H1 (cell line): ENCODE data around the gene PDE2A. TPM values are rescaled to one million over a fixed set of nuclear protein-coding genes. Genes with fewer than 3 reads are reported as not detected.

Experiments
- CTCF ChIA-PET: fragments of 300-600 bp; sonication (Branson Sonifier 250); formaldehyde crosslinking; loops from one replicate; lab custom pipeline; 2021; ENCODE audit not compliant: partially characterized antibody; lab: Charles Lee
- POLR2A ChIA-PET: fragments of 300-600 bp; sonication (Branson Sonifier 250); formaldehyde crosslinking; loops from one replicate; lab custom pipeline; 2021; ENCODE audit warnings: inconsistent platforms; ENCODE audit not compliant: partially characterized antibody; lab: Charles Lee
- DNase-seq, 2 experiments: peaks; one replicate each; pipeline versions ENCODE4 v3.0.0 to v3.0.0-alpha.2; 2010 to 2022; ENCODE audit warnings: low spot score in 2 of 2, low read depth in 1 of 2, mixed read lengths in 1 of 2
- FAIRE-seq: peaks from 2 replicates; lab custom pipeline; 2011; peaks lifted over from hg19 to GRCh38; lab: Jason Lieb, UNC
- H2AFZ ChIP-seq: 2 replicates; pipeline ENCODE4 v1.8.1; 2012; ENCODE audit warnings: low read length, inconsistent platforms
- H2AK5ac ChIP-seq: 2 replicates; pipeline ENCODE4 v1.6.1; 2013; ENCODE audit warnings: low read depth, low read length
- H2BK120ac ChIP-seq: replicated peaks from 2 replicates; pipeline ENCODE3; 2013; ENCODE audit warnings: low read depth, low read length, inconsistent platforms
- H2BK12ac ChIP-seq: 2 replicates; pipeline ENCODE4 v1.6.1; 2013; ENCODE audit warnings: low read depth, low read length
- H2BK15ac ChIP-seq: 2 replicates; pipeline ENCODE4 v1.6.1; 2013; ENCODE audit warnings: low read length
- H2BK20ac ChIP-seq: 2 replicates; pipeline ENCODE4 v1.6.1; 2013; ENCODE audit warnings: low read length
- H2BK5ac ChIP-seq: 2 replicates; pipeline ENCODE4 v1.6.1; 2013; ENCODE audit warnings: low read depth, low read length
- H3K14ac ChIP-seq: 2 replicates; pipeline ENCODE4 v1.6.1; 2013; ENCODE audit warnings: inconsistent platforms; ENCODE audit not compliant: insufficient read length
- H3K18ac ChIP-seq: 2 replicates; pipeline ENCODE4 v1.6.1; 2013; ENCODE audit warnings: low read length; ENCODE audit errors: extremely low read depth
- H3K23ac ChIP-seq: 2 replicates; pipeline ENCODE4 v1.6.1; 2013; ENCODE audit warnings: inconsistent platforms; ENCODE audit not compliant: insufficient read length
- H3K23me2 ChIP-seq: 2 replicates; pipeline ENCODE4 v1.6.1; 2013; ENCODE audit warnings: low read depth, low read length
- H3K27ac ChIP-seq: 2 replicates; pipeline ENCODE4 v1.6.1; 2011; ENCODE audit warnings: low read depth, low read length, inconsistent platforms
- H3K27me3 ChIP-seq, 4 experiments: replicated peaks in 1 of 4; 1 replicate in 1 of 4; 2 replicates in 3 of 4; pipeline versions ENCODE4 v1.6.1 to v1.8.1; 2011 to 2013; ENCODE audit warnings: low read length in 3 of 4, mild to moderate bottlenecking in 3 of 4, inconsistent platforms in 2 of 4, mixed read lengths in 2 of 4, moderate library complexity in 1 of 4; ENCODE audit not compliant: control insufficient read depth in 3 of 4, insufficient read depth in 3 of 4; ENCODE audit errors: extremely low read depth in 1 of 4
- H3K36me3 ChIP-seq, 4 experiments: 2 replicates each; pipeline versions ENCODE4 v1.6.1 to v1.8.1; 2011 to 2013; ENCODE audit warnings: mild to moderate bottlenecking in 4 of 4, low read length in 3 of 4, moderate library complexity in 2 of 4, control low read depth in 1 of 4, inconsistent platforms in 1 of 4; ENCODE audit not compliant: insufficient read depth in 4 of 4, control insufficient read depth in 2 of 4
- H3K4ac ChIP-seq: replicated peaks from 2 replicates; pipeline ENCODE3; 2013; ENCODE audit warnings: low read length, low read depth, mixed read lengths, inconsistent platforms; ENCODE audit not compliant: insufficient read length
- H3K4me1 ChIP-seq, 4 experiments: replicated peaks in 1 of 4; 1 replicate in 1 of 4; 2 replicates in 3 of 4; pipeline versions ENCODE4 v1.6.1 to v1.8.1; 2011 to 2013; ENCODE audit warnings: low read length in 3 of 4, inconsistent platforms in 2 of 4, mixed read lengths in 1 of 4; ENCODE audit not compliant: insufficient read depth in 4 of 4, control insufficient read depth in 3 of 4
- H3K4me2 ChIP-seq, 2 experiments: 2 replicates each; pipeline versions ENCODE4 v1.6.1 to v1.8.1; 2011 to 2013; ENCODE audit warnings: low read depth in 2 of 2, low read length in 2 of 2, control low read depth in 1 of 2, inconsistent platforms in 1 of 2, mild to moderate bottlenecking in 1 of 2; ENCODE audit not compliant: insufficient read depth in 1 of 2
- H3K4me3 ChIP-seq, 4 experiments: fragments of 200-600, 300-600 bp in 1 of 4; sonication (generic), shearing (Covaris generic), sonication (Bioruptor Twin) in 1 of 4; 2 replicates each; pipeline versions ENCODE4 v1.5.1 to v1.8.1; 2011 to 2016; ENCODE audit warnings: low read length in 4 of 4, low read depth in 3 of 4, control low read depth in 2 of 4, inconsistent platforms in 2 of 4, mild to moderate bottlenecking in 2 of 4, mixed read lengths in 1 of 4, moderate library complexity in 1 of 4; ENCODE audit not compliant: insufficient read depth in 2 of 4; ENCODE audit errors: extremely low read depth in 1 of 4
- H3K56ac ChIP-seq: replicated peaks from 2 replicates; pipeline ENCODE3; 2013; ENCODE audit warnings: low read depth, mild to moderate bottlenecking, mixed read lengths, low read length, inconsistent platforms; ENCODE audit not compliant: insufficient read length
- H3K79me1 ChIP-seq: 2 replicates; pipeline ENCODE4 v1.6.1; 2013; ENCODE audit warnings: low read depth, low read length, control low read depth
- H3K79me2 ChIP-seq, 2 experiments: 2 replicates each; pipeline versions ENCODE4 v1.6.1 to v1.8.1; 2012 to 2013; ENCODE audit warnings: low read length in 2 of 2, mild to moderate bottlenecking in 2 of 2, inconsistent platforms in 1 of 2; ENCODE audit not compliant: insufficient read depth in 2 of 2, control insufficient read depth in 1 of 2
- H3K9ac ChIP-seq, 4 experiments: replicated peaks in 1 of 4; 1 replicate in 1 of 4; 2 replicates in 3 of 4; pipeline versions ENCODE4 v1.6.1 to v1.8.1; 2011 to 2013; ENCODE audit warnings: low read depth in 3 of 4, low read length in 3 of 4, control low read depth in 2 of 4, mild to moderate bottlenecking in 2 of 4, moderate library complexity in 2 of 4, inconsistent platforms in 1 of 4; ENCODE audit errors: extremely low read depth in 1 of 4
- H3K9me3 ChIP-seq, 2 experiments: 2 replicates each; pipeline versions ENCODE4 v1.6.1 to v1.8.1; 2012 to 2013; ENCODE audit warnings: mild to moderate bottlenecking in 2 of 2, moderate library complexity in 2 of 2, control low read depth in 1 of 2, inconsistent platforms in 1 of 2, low read depth in 1 of 2, low read length in 1 of 2, mixed read lengths in 1 of 2; ENCODE audit not compliant: insufficient read depth in 2 of 2
- H4K20me1 ChIP-seq, 2 experiments: replicated peaks in 1 of 2; 2 replicates each; pipeline versions ENCODE3 to v1.8.1; 2011 to 2013; ENCODE audit warnings: inconsistent platforms in 2 of 2, low read length in 2 of 2, mild to moderate bottlenecking in 1 of 2; ENCODE audit not compliant: insufficient read depth in 2 of 2, control insufficient read depth in 1 of 2
- H4K5ac ChIP-seq: 2 replicates; pipeline ENCODE4 v1.6.1; 2013; ENCODE audit warnings: low read length, low read depth, mixed read lengths, inconsistent platforms; ENCODE audit not compliant: insufficient read length
- H4K8ac ChIP-seq: 2 replicates; pipeline ENCODE4 v1.8.0; 2013; ENCODE audit warnings: mild to moderate bottlenecking, moderate library complexity, low read length, inconsistent platforms; ENCODE audit not compliant: insufficient read depth; ENCODE audit errors: extremely low read depth
- H4K91ac ChIP-seq: replicated peaks from 2 replicates; pipeline ENCODE3; 2013; ENCODE audit warnings: low read length, mixed read lengths, inconsistent platforms; ENCODE audit not compliant: insufficient read length
- EGR1 ChIP-seq: IDR thresholded peaks from 2 replicates; pipeline ENCODE4 v1.6.1; 2011; ENCODE audit warnings: low read depth, low read length, borderline replicate concordance
- SAP30 ChIP-seq: fragments of 300-600 bp; sonication (generic); IDR thresholded peaks from 2 replicates; pipeline ENCODE4 v1.7.1; 2012; ENCODE audit warnings: low read length, moderate library complexity, mild to moderate bottlenecking, inconsistent platforms; ENCODE audit not compliant: insufficient read depth, insufficient replicate concordance
- SIX5 ChIP-seq: IDR thresholded peaks from 2 replicates; pipeline ENCODE4 v1.6.1; 2011; ENCODE audit warnings: mild to moderate bottlenecking, low read depth, low read length
- SRF ChIP-seq: IDR thresholded peaks from 2 replicates; pipeline ENCODE4 v1.6.1; 2011; ENCODE audit warnings: mild to moderate bottlenecking, low read depth, low read length, moderate library complexity
- TEAD4 ChIP-seq: IDR thresholded peaks from 2 replicates; pipeline ENCODE4 v1.6.1; 2012; ENCODE audit warnings: low read depth, low read length, inconsistent platforms, mixed read lengths
- WGBS, 2 experiments: shearing (Covaris generic) in 1 of 2; methylation state at CpG; one replicate each; pipeline versions ENCODE4 v1.1.6 to v1.1.7; 2013 to 2015; ENCODE audit warnings: low lambda C conversion rate in 2 of 2, mixed read lengths in 2 of 2, inconsistent platforms in 1 of 2, low coverage in 1 of 2, missing lambda C conversion rate in 1 of 2; ENCODE audit not compliant: insufficient replicate concordance in 2 of 2, insufficient coverage in 1 of 2, insufficient read length in 1 of 2; ENCODE audit errors: extremely low coverage in 1 of 2, missing lambda C conversion rate in 1 of 2; 5-methylcytosine and 5-hydroxymethylcytosine counted together
- polyA plus RNA-seq, 7 experiments: library from polyadenylated mRNA; depleted of rRNA in 3 of 7; stranded (reverse) in 5 of 7; unstranded in 2 of 7; fragments of >200 nt in 5 of 7; fragments of 200-250 nt in 2 of 7; gene quantifications; 1 replicate in 5 of 7; 2 replicates in 1 of 7; 4 replicates in 1 of 7; pipeline versions ENCODE4 v1.2.1 to v1.2.3, GENCODE V29; 2011 to 2013; ENCODE audit warnings: missing spikeins in 2 of 7, mixed read lengths in 2 of 7
- total RNA-seq: library from RNA; stranded (reverse); fragmentation: NEBNext Ultra II Directional; extraction: Animal tissue kit (Norgen Biotek cat#: 25700); gene quantifications from 2 replicates; pipeline ENCODE4 v1.2.1, GENCODE V29; 2021

The PDE2A gene
- total and polyA plus RNA-seq, 2 of the 8 experiments (the other 6 are each of a cell fraction or from before 2014, with no cell fraction given) = 3.4 to 7.1 TPM

- Histone ChIP-seq H3K36me3 (no peaks in the 10 kb centered on the region), H3K4me3 (no peak overlapping the region), H2BK5ac (no peak overlapping the region), H4K8ac (no peak overlapping the region), H3K4me2 (no peak overlapping the region), H3K9ac (no peak overlapping the region), H3K4ac (no peak overlapping the region), H3K27me3 (peaks cover 0 to 14% (median 3%) of the 10 kb centered on the region in 4 experiments; a peak in 4 of 7 replicates), H2BK15ac (peak overlapping the region; percentile 1; the same call in 1 of the 2 replicates), H3K14ac (no peak overlapping the region), H3K56ac (no peak overlapping the region), H3K4me1 (peaks cover 5 to 27% (median 20%) of the 10 kb centered on the region in 4 experiments), H3K18ac (no peak overlapping the region)
- FAIRE-seq = no peak
- 85% methylated on average over 5 of the region's 6 CpGs; no CpG with 5 or more reads in 1 of the 2 experiments for WGBS, 2 experiments
- no peak for TF ChIP-seq SRF
- no peak for TF ChIP-seq EGR1
- no peak for TF ChIP-seq SAP30
- no peak for TF ChIP-seq SIX5
- no peak for TF ChIP-seq TEAD4
- TF ChIP-seq, all 59 proteins: peak for 0
- no peaks in the 10 kb centered on the region for H3K79me2 ChIP-seq
- no peak overlapping the region for H2BK120ac ChIP-seq
- no peak for DNase-seq
- no peak overlapping the region for H2BK20ac ChIP-seq
- CTCF ChIA-PET = interaction anchor here (0.8 to 21.9 kb wide), 15 partner anchors 8 to 257 kb away, joined by 3 to 624 read pairs (median 9); partner anchors contain the start of gene PDE2A
- H3K23ac ChIP-seq = no peak overlapping the region
- no peak overlapping the region for H4K91ac ChIP-seq
- no peak overlapping the region for H4K5ac ChIP-seq
- POLR2A ChIA-PET = interaction anchor here (0.6 to 1.7 kb wide), 4 partner anchors 9 to 723 kb away, joined by 3 read pairs; no protein-coding TSS in a partner anchor
- H3K23me2 ChIP-seq = no peaks in the 10 kb centered on the region; the same call in 1 of the 2 replicates
- no peak overlapping the region for H3K27ac ChIP-seq
- H2BK12ac ChIP-seq = no peak overlapping the region
- no peaks in the 10 kb centered on the region for H4K20me1 ChIP-seq
- H2AK5ac ChIP-seq = no peak overlapping the region
- no peaks in the 10 kb centered on the region for H3K79me1 ChIP-seq
- H3K9me3 ChIP-seq = no peaks in the 10 kb centered on the region
- H2AFZ ChIP-seq = no peak overlapping the region
Observed at GRCh38 chr11:72598466-72598865, 75.8 kb downstream of the PDE2A start.
